IMR-90 (cell line): ENCODE results near the gene COX19. TPM values are rescaled to one million over a fixed set of nuclear protein-coding genes. Genes with fewer than 3 reads are reported as not detected.

ENCODE experiments used
- ATAC-seq: fragments of 200-7000 bp; cut with Tn5 transposase; 2 replicates; pipeline ENCODE4 v1.9.1; 2020; ENCODE audit warnings: low read depth, mild to moderate bottlenecking, moderate library complexity
- BruUV-seq: library from RNA; stranded (reverse); fragments of 400-500 nt; replicated peaks from 2 replicates; lab custom pipeline; 2021; lab: Mats Ljungman, UMichigan
- CTCF ChIA-PET: fragments of 300-600 bp; formaldehyde crosslinking; extraction: SDS; loops from one replicate; lab custom pipeline; 2021; ENCODE audit warnings: antibody characterized with exemption; lab: Yijun Ruan, JAX
- POLR2A ChIA-PET: fragments of 300-600 bp; sonication (Branson Sonifier 250); formaldehyde crosslinking; loops from one replicate; lab custom pipeline; 2022; ENCODE audit warnings: antibody characterized with exemption; ENCODE audit not compliant: unreplicated experiment; lab: Charles Lee
- DNase-seq: peaks from one replicate; pipeline ENCODE4 v3.0.0; 2013
- H2AFZ ChIP-seq: replicated peaks from 2 replicates; pipeline ENCODE3; 2013; ENCODE audit warnings: low read length, mild to moderate bottlenecking; ENCODE audit not compliant: poor library complexity
- H2AK5ac ChIP-seq: 2 replicates; pipeline ENCODE4 v1.6.1; 2013; ENCODE audit warnings: low read depth, low read length, inconsistent platforms
- H2AK9ac ChIP-seq: replicated peaks from 2 replicates; pipeline ENCODE3; 2013; ENCODE audit warnings: mild to moderate bottlenecking, low read depth, low read length, moderate library complexity; ENCODE audit not compliant: poor library complexity
- H2BK120ac ChIP-seq: 2 replicates; pipeline ENCODE4 v1.6.1; 2013; ENCODE audit warnings: low read depth, low read length, inconsistent platforms
- H2BK15ac ChIP-seq: 3 replicates; pipeline ENCODE4 v1.6.1; 2013; ENCODE audit warnings: low read depth, low read length, inconsistent platforms
- H2BK20ac ChIP-seq: 2 replicates; pipeline ENCODE4 v1.6.1; 2013; ENCODE audit warnings: low read depth, mild to moderate bottlenecking, inconsistent platforms, low read length, moderate library complexity
- H2BK5ac ChIP-seq: 2 replicates; pipeline ENCODE4 v1.6.1; 2013; ENCODE audit warnings: mild to moderate bottlenecking, low read depth, low read length, inconsistent platforms; ENCODE audit not compliant: poor library complexity, severe bottlenecking
- H3K14ac ChIP-seq: replicated peaks from 2 replicates; pipeline ENCODE4 v1.6.1; 2013; ENCODE audit warnings: low read depth, low read length, inconsistent platforms
- H3K18ac ChIP-seq: 2 replicates; pipeline ENCODE4 v1.6.1; 2013; ENCODE audit warnings: low read depth, low read length, control low read depth
- H3K23ac ChIP-seq: 2 replicates; pipeline ENCODE4 v1.6.1; 2013; ENCODE audit warnings: low read depth, low read length, inconsistent platforms
- H3K27ac ChIP-seq: 2 replicates; pipeline ENCODE4 v1.5.1; 2013; ENCODE audit warnings: mild to moderate bottlenecking, control low read depth, low read length; ENCODE audit not compliant: insufficient read depth
- H3K27me3 ChIP-seq: 2 replicates; pipeline ENCODE4 v1.6.1; 2013; ENCODE audit warnings: low read length; ENCODE audit not compliant: control insufficient read depth, insufficient read depth
- H3K36me3 ChIP-seq: 2 replicates; pipeline ENCODE4 v1.6.1; 2013; ENCODE audit warnings: low read length, mixed read lengths; ENCODE audit not compliant: control insufficient read depth, insufficient read depth
- H3K4ac ChIP-seq: 2 replicates; pipeline ENCODE4 v1.6.1; 2013; ENCODE audit warnings: low read depth, low read length, inconsistent platforms
- H3K4me1 ChIP-seq: 2 replicates; pipeline ENCODE4 v1.6.1; 2013; ENCODE audit warnings: low read length, mixed read lengths; ENCODE audit not compliant: control insufficient read depth, insufficient read depth
- H3K4me2 ChIP-seq: 2 replicates; pipeline ENCODE4 v1.6.1; 2013; ENCODE audit warnings: low read depth, mild to moderate bottlenecking, control low read depth, low read length, moderate library complexity
- H3K4me3 ChIP-seq: 2 replicates; pipeline ENCODE4 v1.5.1; 2013; ENCODE audit warnings: low read depth, mild to moderate bottlenecking, control low read depth, low read length, moderate library complexity; ENCODE audit not compliant: insufficient read depth
- H3K56ac ChIP-seq: 2 replicates; pipeline ENCODE4 v1.6.1; 2013; ENCODE audit warnings: low read length, inconsistent platforms; ENCODE audit not compliant: insufficient read depth; ENCODE audit errors: extremely low read depth
- H3K79me1 ChIP-seq, 2 experiments: 2 replicates each; pipeline ENCODE4 v1.6.1; 2013; ENCODE audit warnings: low read length in 2 of 2, inconsistent platforms in 1 of 2, low read depth in 1 of 2
- H3K9ac ChIP-seq: 2 replicates; pipeline ENCODE4 v1.6.1; 2013; ENCODE audit warnings: low read depth, low read length, control low read depth
- H3K9me1 ChIP-seq: 2 replicates; pipeline ENCODE4 v1.6.1; 2013; ENCODE audit warnings: low read length, inconsistent platforms; ENCODE audit not compliant: insufficient read depth
- H3K9me3 ChIP-seq: 2 replicates; pipeline ENCODE4 v1.6.1; 2013; ENCODE audit warnings: low read length; ENCODE audit not compliant: control insufficient read depth, insufficient read depth
- H4K20me1 ChIP-seq: 2 replicates; pipeline ENCODE4 v1.6.1; 2013; ENCODE audit warnings: low read length, inconsistent platforms; ENCODE audit not compliant: insufficient read depth
- H4K5ac ChIP-seq: 2 replicates; pipeline ENCODE4 v1.6.1; 2013; ENCODE audit warnings: mild to moderate bottlenecking, low read depth, low read length, control low read depth
- H4K8ac ChIP-seq, 2 experiments: 2 replicates each; pipeline ENCODE4 v1.6.1; 2013; ENCODE audit warnings: low read depth in 2 of 2, low read length in 2 of 2, control low read depth in 1 of 2, inconsistent platforms in 1 of 2
- H4K91ac ChIP-seq: 2 replicates; pipeline ENCODE4 v1.6.1; 2013; ENCODE audit warnings: low read depth, low read length, inconsistent platforms; ENCODE audit not compliant: insufficient read depth
- BHLHE40 ChIP-seq: fragments of 150-350 bp; IDR thresholded peaks from 2 replicates; pipeline ENCODE4 v1.6.1; 2016; ENCODE audit warnings: mild to moderate bottlenecking, low read depth, low read length
- CHD1 ChIP-seq: IDR thresholded peaks from 2 replicates; pipeline ENCODE4 v1.6.1; 2012; ENCODE audit warnings: low read depth, low read length, improper control_type of control experiment
- CTCF ChIP-seq: conservative IDR thresholded peaks from 2 replicates; pipeline ENCODE4 v1.5.1; 2012; ENCODE audit warnings: mild to moderate bottlenecking, low read depth, low read length, improper control_type of control experiment
- ELK1 ChIP-seq: fragments of 150-350 bp; IDR thresholded peaks from 2 replicates; pipeline ENCODE4 v1.6.1; 2016; ENCODE audit warnings: low read depth, mild to moderate bottlenecking, low read length, moderate library complexity, borderline replicate concordance
- FOS ChIP-seq: fragments of 150-350 bp; IDR thresholded peaks from 2 replicates; pipeline ENCODE4 v1.6.1; 2016; ENCODE audit warnings: low read depth, low read length
- MAZ ChIP-seq: IDR thresholded peaks from 2 replicates; pipeline ENCODE4 v1.6.1; 2012; ENCODE audit warnings: low read depth, mild to moderate bottlenecking, low read length, improper control_type of control experiment, moderate library complexity, borderline replicate concordance
- MXI1 ChIP-seq: IDR thresholded peaks from 2 replicates; pipeline ENCODE4 v1.6.1; 2012; ENCODE audit warnings: low read depth, mild to moderate bottlenecking, low read length, moderate library complexity, borderline replicate concordance
- NFE2L2 ChIP-seq: fragments of 150-350 bp; IDR thresholded peaks from 2 replicates; pipeline ENCODE4 v1.6.1; 2016; ENCODE audit warnings: low read depth, mild to moderate bottlenecking, low read length
- POLR2A ChIP-seq: IDR thresholded peaks from 2 replicates; pipeline ENCODE4 v1.6.1; 2012; ENCODE audit warnings: mild to moderate bottlenecking, low read depth, low read length
- RAD21 ChIP-seq: IDR thresholded peaks from 2 replicates; pipeline ENCODE4 v1.6.1; 2012; ENCODE audit warnings: low read length, improper control_type of control experiment
- RCOR1 ChIP-seq: IDR thresholded peaks from 2 replicates; pipeline ENCODE4 v1.6.1; 2012; ENCODE audit warnings: mild to moderate bottlenecking, low read length, improper control_type of control experiment; ENCODE audit not compliant: insufficient replicate concordance
- RFX5 ChIP-seq: IDR thresholded peaks from 2 replicates; pipeline ENCODE4 v1.8.0; 2012; ENCODE audit warnings: low read depth, mild to moderate bottlenecking, low read length, moderate library complexity
- SMC3 ChIP-seq: fragments of 150-350 bp; IDR thresholded peaks from 2 replicates; pipeline ENCODE4 v1.6.1; 2016; ENCODE audit warnings: low read depth, mild to moderate bottlenecking, antibody characterized with exemption, low read length, moderate library complexity
- WGBS, 2 experiments: methylation state at CpG; one replicate each; pipeline versions ENCODE4 v1.1.5 to v1.1.7; 2013; ENCODE audit warnings: missing lambda C conversion rate in 2 of 2; ENCODE audit not compliant: insufficient read length in 1 of 2; ENCODE audit errors: extremely low coverage in 2 of 2; 5-methylcytosine and 5-hydroxymethylcytosine counted together
- dilution Hi-C: fragments of 300-500 bp; cut with HindIII; formaldehyde crosslinking; loops from one replicate; pipeline ENCODE4 v1.14.3; 2018; ENCODE audit warnings: low sequenced_read_pairs; ENCODE audit not compliant: unreplicated experiment
- in situ Hi-C: fragments of 300-500 bp; cut with MboI; formaldehyde crosslinking; loops from 3 replicates; pipeline ENCODE4 v1.14.3; 2019; ENCODE audit warnings: low sequenced_read_pairs, inconsistent platforms, mixed read lengths
- intact Hi-C: fragments of 100-400 bp; cut with micrococcal nuclease; formaldehyde crosslinking; loops from 2 replicates; pipeline ENCODE4 v1.10.0; 2022
- polyA plus RNA-seq, 3 experiments: library from polyadenylated mRNA; depleted of rRNA; stranded (reverse); fragments of >200 nt; gene quantifications; 2 replicates each; pipeline ENCODE4 v1.2.3, GENCODE V29; 2012; ENCODE audit warnings: low replicate concordance in 1 of 3
- total RNA-seq: library from RNA; depleted of rRNA; stranded (reverse); fragments of >200 nt; gene quantifications from 2 replicates; pipeline ENCODE4 v1.2.3, GENCODE V29; 2012
- TF ChIP-seq, protein P1 (sequence below): fragments of 150-350 bp; IDR thresholded peaks from 2 replicates; pipeline ENCODE4 v1.6.1; 2017; ENCODE audit warnings: mild to moderate bottlenecking, antibody characterized with exemption, low read length, low read depth

The COX19 gene
- total and polyA plus RNA-seq, 2 of the 4 experiments (the other 2 are of a cell fraction) = 3.9 to 7.3 TPM

DNA sequence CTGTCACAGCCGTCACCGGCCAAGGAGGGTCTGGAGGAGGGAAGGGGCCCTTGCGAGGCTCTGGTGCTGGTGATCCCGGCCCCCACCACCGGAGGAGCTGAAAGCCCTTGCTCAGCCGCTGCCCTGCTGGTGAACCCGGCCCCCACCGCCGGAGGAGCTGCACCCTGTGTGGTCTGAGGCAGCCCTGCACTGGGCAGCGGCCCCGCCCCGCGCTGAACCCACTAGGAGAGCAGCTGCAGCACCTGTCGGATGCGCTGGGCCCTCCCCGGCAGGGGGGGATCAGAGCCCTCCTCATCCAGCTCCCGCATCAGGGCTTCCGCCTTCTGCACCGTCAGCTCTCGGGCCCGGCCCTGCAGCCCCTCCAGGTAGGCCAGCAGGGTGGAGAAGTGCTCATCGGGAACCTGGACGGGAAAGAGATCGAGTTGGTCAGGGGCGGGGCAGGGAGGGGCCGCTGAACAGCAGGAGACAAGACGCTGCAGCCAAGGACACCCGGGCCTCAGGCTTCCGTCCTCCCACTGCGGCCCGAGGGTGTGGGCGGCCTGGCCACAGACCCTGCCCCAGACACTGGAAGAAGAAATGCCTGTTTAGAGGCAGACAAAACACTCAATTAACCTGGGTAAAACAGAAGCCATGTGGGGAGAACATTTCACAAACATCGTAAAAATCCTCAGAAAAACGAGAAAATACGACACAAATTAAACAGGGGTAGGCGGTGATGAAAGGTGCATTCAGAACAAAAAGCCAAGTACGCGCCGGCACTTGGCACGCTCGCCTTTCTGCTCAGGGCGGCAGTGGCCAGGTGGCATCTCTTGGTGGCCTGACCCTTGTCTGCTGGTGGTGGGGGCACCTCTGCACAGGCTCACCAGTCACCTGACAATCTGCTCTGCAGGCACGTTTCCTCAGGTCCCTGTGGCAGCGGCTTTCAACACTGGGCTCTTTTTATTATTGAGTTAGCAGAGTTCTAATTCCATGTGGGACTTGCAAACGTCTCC is 22.4 kb upstream of the COX19 start:
- Histone ChIP-seq H4K20me1 (peaks cover 9% of the 10 kb centered on the region), H3K27me3 (no peaks in the 10 kb centered on the region), H3K23ac (no peak overlapping the region), H2AK9ac (no peak overlapping the region), H2BK120ac (no peak overlapping the region), H3K9me1 (no peaks in the 10 kb centered on the region), H3K4me1 (no peaks in the 10 kb centered on the region), H3K79me1 (no peaks in the 10 kb centered on the region), H2BK5ac (no peak overlapping the region), H3K9me3 (no peaks in the 10 kb centered on the region), H2AK5ac (no peak overlapping the region), H4K5ac (no peak overlapping the region), H3K4me3 (no peak overlapping the region), H3K36me3 (peaks cover 10% of the 10 kb centered on the region; the same call in 1 of the 2 replicates), H2AFZ (peak overlapping the region; percentile 11), H3K4ac (no peak overlapping the region), H4K91ac (no peak overlapping the region), H3K18ac (no peak overlapping the region), H3K4me2 (no peak overlapping the region), H3K14ac (no peak overlapping the region), H3K27ac (no peak overlapping the region), H2BK20ac (no peak overlapping the region), H2BK15ac (no peak overlapping the region), H4K8ac (no peak overlapping the region), H3K56ac (no peak overlapping the region), H3K9ac (no peak overlapping the region)
- ATAC-seq (no peak), DNase-seq (no peak)
- BruUV-seq = no TSS peak
- CTCF ChIA-PET = no interaction called here
- whole genome bisulfite sequencing, 2 experiments = 82% methylated on average over 17 of the region's 45 CpGs; no CpG with 5 or more reads in 1 of the 2 experiments
- in situ Hi-C loops (loop anchor here (10.0 kb wide), 1 partner anchor 177 kb away; no protein-coding TSS in a partner anchor), intact Hi-C loops (no loop called here), dilution Hi-C loops (no loop called here)
- POLR2A ChIA-PET = no interaction called here
- TF ChIP-seq BHLHE40 (no peak), RAD21 (no peak), MXI1 (no peak), FOS (no peak), POLR2A (no peak), MAZ (no peak), ELK1 (no peak), NFE2L2 (no peak), RCOR1 (no peak), RFX5 (no peak), CTCF (no peak; the same call in 1 of the 2 replicates), SMC3 (no peak), CHD1 (no peak)
- TF ChIP-seq, protein P1, sequence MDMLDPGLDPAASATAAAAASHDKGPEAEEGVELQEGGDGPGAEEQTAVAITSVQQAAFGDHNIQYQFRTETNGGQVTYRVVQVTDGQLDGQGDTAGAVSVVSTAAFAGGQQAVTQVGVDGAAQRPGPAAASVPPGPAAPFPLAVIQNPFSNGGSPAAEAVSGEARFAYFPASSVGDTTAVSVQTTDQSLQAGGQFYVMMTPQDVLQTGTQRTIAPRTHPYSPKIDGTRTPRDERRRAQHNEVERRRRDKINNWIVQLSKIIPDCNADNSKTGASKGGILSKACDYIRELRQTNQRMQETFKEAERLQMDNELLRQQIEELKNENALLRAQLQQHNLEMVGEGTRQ = no peak
